Measurements from ENCODE around the gene SETBP1. TPM values are rescaled to one million over a fixed set of nuclear protein-coding genes. Genes with fewer than 3 reads are reported as not detected.

The SETBP1 gene
- total and polyA plus RNA-seq, 2 of the 8 experiments (the other 6 are each of a cell fraction or from before 2014, with no cell fraction given), result 2.0 to 6.5 TPM

GRCh38 chr18:44779753-44780292, 99.1 kb downstream of the SETBP1 start:
- no peak overlapping the region for H3K9ac ChIP-seq (replicated peaks in 1 of 4; ENCODE audit: extremely low read depth in 1 of 4, low read depth in 3 of 4, low read length in 3 of 4)
- no peak overlapping the region for H2AFZ ChIP-seq (ENCODE audit: low read length)
- WGBS, 2 experiments (ENCODE audit: extremely low coverage in 1 of 2, insufficient coverage in 1 of 2, insufficient read length in 1 of 2, insufficient replicate concordance in 2 of 2, low coverage in 1 of 2, low lambda C conversion rate in 2 of 2, missing lambda C conversion rate in 1 of 2), result 90% methylated on average over 11 of the region's 11 CpGs; no CpG with 5 or more reads in 1 of the 2 experiments
- no peak overlapping the region for H2BK20ac ChIP-seq (ENCODE audit: low read length)
- no peaks in the 10 kb centered on the region for H3K23me2 ChIP-seq (ENCODE audit: low read depth, low read length)
- no peaks in the 10 kb centered on the region; a peak in 1 of 7 replicates for H3K4me1 ChIP-seq (replicated peaks in 1 of 4; ENCODE audit: control insufficient read depth in 3 of 4, insufficient read depth in 4 of 4, low read length in 3 of 4)
- H3K4me3 ChIP-seq (ENCODE audit: extremely low read depth in 1 of 4, insufficient read depth in 2 of 4, low read depth in 3 of 4, low read length in 4 of 4), result no peak overlapping the region
- H3K9me3 ChIP-seq (ENCODE audit: insufficient read depth in 2 of 2, low read depth in 1 of 2, low read length in 1 of 2), result no peaks in the 10 kb centered on the region
- H3K27me3 ChIP-seq (replicated peaks in 1 of 4; ENCODE audit: control insufficient read depth in 3 of 4, extremely low read depth in 1 of 4, insufficient read depth in 3 of 4, low read length in 3 of 4), result no peaks in the 10 kb centered on the region
- H3K79me1 ChIP-seq (ENCODE audit: low read depth, low read length), result no peaks in the 10 kb centered on the region; the same call in 1 of the 2 replicates
- H4K8ac ChIP-seq (ENCODE audit: extremely low read depth, insufficient read depth, low read length), result no peak overlapping the region
- CTCF ChIA-PET (ENCODE audit: partially characterized antibody), result interaction anchor here (0.8 to 1.2 kb wide), 4 partner anchors 16 to 433 kb away, joined by 3 to 4 read pairs (median 3); no protein-coding TSS in a partner anchor
- POLR2A ChIA-PET (ENCODE audit: partially characterized antibody), result no interaction called here
- DNase-seq (ENCODE audit: low read depth in 1 of 2, low spot score in 2 of 2), result no peak
- no peak overlapping the region for H2BK120ac ChIP-seq (replicated peaks; ENCODE audit: low read depth, low read length)
- no peak for TF ChIP-seq BRCA1 (IDR thresholded peaks at IDR 0.05; ENCODE audit: low read depth, low read length)
- TF ChIP-seq RAD21 (IDR thresholded peaks at IDR 0.05 in 1 of 2, conservative IDR thresholded peaks at IDR 0.05 in 1 of 2; ENCODE audit: low read depth in 2 of 2, low read length in 2 of 2), result no peak
- TF ChIP-seq NRF1 (IDR thresholded peaks at IDR 0.05; ENCODE audit: low read depth, low read length), result no peak
- no peak for TF ChIP-seq SUZ12 (IDR thresholded peaks at IDR 0.05; ENCODE audit: low read length)
- TF ChIP-seq BCL11A (IDR thresholded peaks at IDR 0.05; ENCODE audit: low read depth in 2 of 2, low read length in 2 of 2), result no peak
- TF ChIP-seq HDAC2 (IDR thresholded peaks at IDR 0.05; ENCODE audit: borderline replicate concordance in 1 of 2, low read depth in 2 of 2, low read length in 2 of 2), result no peak
- no peak for TF ChIP-seq TEAD4 (IDR thresholded peaks at IDR 0.05; ENCODE audit: low read depth, low read length)
- TF ChIP-seq RBBP5 (IDR thresholded peaks at IDR 0.05; ENCODE audit: borderline replicate concordance, low read depth, low read length), result no peak
- TF ChIP-seq NANOG (IDR thresholded peaks at IDR 0.05; ENCODE audit: insufficient read depth, low read depth, low read length, poor library complexity, severe bottlenecking), result no peak
- H3K56ac ChIP-seq (replicated peaks; ENCODE audit: insufficient read length, low read depth, low read length), result no peak overlapping the region
- H3K36me3 ChIP-seq (ENCODE audit: control insufficient read depth in 2 of 4, insufficient read depth in 4 of 4, low read length in 3 of 4), result no peaks in the 10 kb centered on the region
- no peak overlapping the region for H4K5ac ChIP-seq (ENCODE audit: insufficient read length, low read depth, low read length)
- H4K91ac ChIP-seq (replicated peaks; ENCODE audit: insufficient read length, low read length), result no peak overlapping the region
- no peak overlapping the region for H3K4me2 ChIP-seq (ENCODE audit: insufficient read depth in 1 of 2, low read depth in 2 of 2, low read length in 2 of 2)
- H4K20me1 ChIP-seq (replicated peaks in 1 of 2; ENCODE audit: control insufficient read depth in 1 of 2, insufficient read depth in 2 of 2, low read length in 2 of 2), result no peaks in the 10 kb centered on the region
- no peak overlapping the region for H2AK5ac ChIP-seq (ENCODE audit: low read depth, low read length)
- H3K18ac ChIP-seq (ENCODE audit: extremely low read depth, low read length), result no peak overlapping the region
- 0 out of 2 replicates have a peak overlapping the region, but pooled peaks have one; percentile 60 for H2BK12ac ChIP-seq (ENCODE audit: low read depth, low read length)
- no peaks in the 10 kb centered on the region for H3K79me2 ChIP-seq (ENCODE audit: control insufficient read depth in 1 of 2, insufficient read depth in 2 of 2, low read length in 2 of 2)
- no peak overlapping the region for H3K14ac ChIP-seq (ENCODE audit: insufficient read length)
- H2BK15ac ChIP-seq (ENCODE audit: low read length), result no peak overlapping the region
- H3K23ac ChIP-seq (ENCODE audit: insufficient read length), result no peak overlapping the region
- no peak for FAIRE-seq
- H3K4ac ChIP-seq (replicated peaks; ENCODE audit: insufficient read length, low read depth, low read length), result no peak overlapping the region
- no peak overlapping the region for H3K27ac ChIP-seq (ENCODE audit: low read depth, low read length)
- H2BK5ac ChIP-seq (ENCODE audit: low read depth, low read length), result no peak overlapping the region

Measured in H1 (cell line).